ENCODE data around the gene ARL10. TPM values are rescaled to one million over a fixed set of nuclear protein-coding genes. Genes with fewer than 3 reads are reported as not detected.

ARL10 gene
- polyA plus RNA-seq, 1 donor (not counting 4 experiments of a cell fraction or from before 2014, with no cell fraction given), result 1.6 TPM

GRCh38 chr5:176369934-176370711, 4.8 kb downstream of the ARL10 start:
- H3K27ac ChIP-seq (ENCODE audit: control insufficient read depth, insufficient read depth, low read length), result no peak overlapping the region
- H3K27me3 ChIP-seq (ENCODE audit: control insufficient read depth, extremely low read depth, insufficient read depth, low read length), result no peaks in the 10 kb centered on the region
- no peak overlapping the region for H3K4me2 ChIP-seq (ENCODE audit: control insufficient read depth, extremely low read depth, insufficient read depth, low read depth, low read length)
- FAIRE-seq (no peak), DNase-seq (ENCODE audit: low read depth, low spot score) (no peak)
- no peak for TF ChIP-seq CTCF (optimal IDR thresholded peaks at IDR 0.05 in 1 of 3, IDR thresholded peaks at IDR 0.05 in 1 of 3, conservative IDR thresholded peaks at IDR 0.05 in 1 of 3; ENCODE audit: extremely low read depth in 1 of 3, insufficient read depth in 2 of 3, low read length in 3 of 3)
- no peak for TF ChIP-seq EZH2 (IDR thresholded peaks at IDR 0.05; ENCODE audit: low read length)
- no peak overlapping the region for H2AFZ ChIP-seq (ENCODE audit: control insufficient read depth, low read length)
- H3K9ac ChIP-seq (ENCODE audit: control insufficient read depth, extremely low read depth, insufficient read depth, low read length), result no peak overlapping the region
- no peaks in the 10 kb centered on the region for H3K9me3 ChIP-seq (ENCODE audit: control insufficient read depth, low read depth, low read length)
- dilution Hi-C loops (cut with MboI; ENCODE audit: extremely low pct_ligation_motif_present, low sequenced_read_pairs), result no loop called here
- no peak overlapping the region for H3K4me3 ChIP-seq (ENCODE audit: control insufficient read depth in 2 of 3, extremely low read depth in 1 of 3, insufficient read depth in 2 of 3, low read depth in 1 of 3, low read length in 3 of 3)
- peaks cover 0 to 6% of the 10 kb centered on the region in 2 experiments for H3K36me3 ChIP-seq (ENCODE audit: control insufficient read depth in 2 of 2, extremely low read depth in 1 of 2, insufficient read depth in 2 of 2, low read length in 2 of 2)
- no peaks in the 10 kb centered on the region for H3K9me1 ChIP-seq (ENCODE audit: control insufficient read depth, extremely low read depth, insufficient read depth, low read length)
- peaks cover 3% of the 10 kb centered on the region for H3K4me1 ChIP-seq (ENCODE audit: control insufficient read depth, extremely low read depth, insufficient read depth, low read length)
- no peaks in the 10 kb centered on the region for H4K20me1 ChIP-seq (ENCODE audit: control insufficient read depth, extremely low read depth, insufficient read depth, low read length)
- H3K79me2 ChIP-seq (ENCODE audit: control insufficient read depth, insufficient read depth, low read length), result no peaks in the 10 kb centered on the region

GRCh38 chr5:176371621-176372539, 6.6 kb downstream of the ARL10 start:
- no peak overlapping the region for H3K4me2 ChIP-seq (ENCODE audit: control insufficient read depth, extremely low read depth, insufficient read depth, low read depth, low read length)
- H3K4me1 ChIP-seq (ENCODE audit: control insufficient read depth, extremely low read depth, insufficient read depth, low read length), result no peaks in the 10 kb centered on the region
- FAIRE-seq (no peak), DNase-seq (ENCODE audit: low read depth, low spot score) (no peak)
- no peak overlapping the region for H3K9ac ChIP-seq (ENCODE audit: control insufficient read depth, extremely low read depth, insufficient read depth, low read length)
- no peak overlapping the region for H3K27ac ChIP-seq (ENCODE audit: control insufficient read depth, insufficient read depth, low read length)
- no peaks in the 10 kb centered on the region for H3K9me3 ChIP-seq (ENCODE audit: control insufficient read depth, low read depth, low read length)
- no peaks in the 10 kb centered on the region for H3K9me1 ChIP-seq (ENCODE audit: control insufficient read depth, extremely low read depth, insufficient read depth, low read length)
- peaks cover 0 to 6% of the 10 kb centered on the region in 2 experiments for H3K36me3 ChIP-seq (ENCODE audit: control insufficient read depth in 2 of 2, extremely low read depth in 1 of 2, insufficient read depth in 2 of 2, low read length in 2 of 2)
- no peak overlapping the region for H2AFZ ChIP-seq (ENCODE audit: control insufficient read depth, low read length)
- H4K20me1 ChIP-seq (ENCODE audit: control insufficient read depth, extremely low read depth, insufficient read depth, low read length), result no peaks in the 10 kb centered on the region
- no peak overlapping the region for H3K4me3 ChIP-seq (ENCODE audit: control insufficient read depth in 2 of 3, extremely low read depth in 1 of 3, insufficient read depth in 2 of 3, low read depth in 1 of 3, low read length in 3 of 3)
- TF ChIP-seq EZH2 (IDR thresholded peaks at IDR 0.05; ENCODE audit: low read length) (no peak), CTCF (optimal IDR thresholded peaks at IDR 0.05 in 1 of 3, IDR thresholded peaks at IDR 0.05 in 1 of 3, conservative IDR thresholded peaks at IDR 0.05 in 1 of 3; ENCODE audit: extremely low read depth in 1 of 3, insufficient read depth in 2 of 3, low read length in 3 of 3) (no peak)
- no peaks in the 10 kb centered on the region for H3K27me3 ChIP-seq (ENCODE audit: control insufficient read depth, extremely low read depth, insufficient read depth, low read length)
- dilution Hi-C loops (cut with MboI; ENCODE audit: extremely low pct_ligation_motif_present, low sequenced_read_pairs), result no loop called here
- no peaks in the 10 kb centered on the region for H3K79me2 ChIP-seq (ENCODE audit: control insufficient read depth, insufficient read depth, low read length)

All from keratinocyte (primary cell).